GM18505 (cell line): ENCODE data around the gene LINGO3.
"Not testable (repeated sequence)": the region's sequence is repeated elsewhere in the genome, so short reads cannot be mapped to it uniquely, and the experiment has no call there.

Experiments used
- ATAC-seq: cut with Tn5 transposase; IDR thresholded peaks from one replicate; pipeline ENCODE4 v1.9.1; 2021; ENCODE audit not compliant: unreplicated experiment
- POLR2A ChIP-seq: IDR thresholded peaks from 4 replicates; pipeline ENCODE4 v1.6.1; 2011; ENCODE audit warnings: borderline replicate concordance; ENCODE audit not compliant: insufficient read depth, insufficient read length; ENCODE audit errors: extremely low read depth

LINGO3 gene

GRCh38 chr19:2308114-2308556, at the start of gene LINGO3:
Gene LINGO3, minus strand, starts transcription at chr19:2308154. Its CDS starts 16,378 bp downstream, at chr19:2291776.
- no peak for ATAC-seq

GRCh38 chr19:2356036-2356646, 48.2 kb upstream of the LINGO3 start:
- no peak for ATAC-seq

More at GRCh38 chr19:2308114-2308556, at the start of gene LINGO3:
- TF ChIP-seq POLR2A = no peak

GRCh38 chr19:2355168-2356035, 47.4 kb upstream of the LINGO3 start:
- ATAC-seq = no peak
- TF ChIP-seq POLR2A = no peak

More at GRCh38 chr19:2356036-2356646, 48.2 kb upstream of the LINGO3 start:
- no peak for TF ChIP-seq POLR2A

- TF ChIP-seq POLR2A = no peak
- no peak for ATAC-seq
These were observed 46.7 kb upstream of the LINGO3 start for GRCh38 chr19:2354670-2355069.

- no peak for ATAC-seq
- TF ChIP-seq POLR2A = no peak
These were observed 46.1 kb upstream of the LINGO3 start for GRCh38 chr19:2353887-2354592.

GRCh38 chr19:2353159-2353886, 45.4 kb upstream of the LINGO3 start:
- ATAC-seq = no peak
- no peak for TF ChIP-seq POLR2A

- ATAC-seq = no peak
- no peak for TF ChIP-seq POLR2A
These were observed 44.2 kb upstream of the LINGO3 start for GRCh38 chr19:2352121-2352520.

GRCh38 chr19:2351591-2351990, 43.6 kb upstream of the LINGO3 start:
- TF ChIP-seq POLR2A = no peak
- no peak for ATAC-seq

GRCh38 chr19:2350656-2351055, 42.7 kb upstream of the LINGO3 start:
- ATAC-seq = no peak
- no peak for TF ChIP-seq POLR2A

- not testable (repeated sequence) for ATAC-seq
These were observed 41.9 kb upstream of the LINGO3 start for GRCh38 chr19:2349818-2350217.

- ATAC-seq = no peak
- no peak for TF ChIP-seq POLR2A
These were observed 38.1 kb upstream of the LINGO3 start for GRCh38 chr19:2345794-2346663.

GRCh38 chr19:2345076-2345475, 37.1 kb upstream of the LINGO3 start:
- no peak for TF ChIP-seq POLR2A
- no peak for ATAC-seq

- ATAC-seq = no peak
- no peak for TF ChIP-seq POLR2A
These were observed 36.5 kb upstream of the LINGO3 start for GRCh38 chr19:2344381-2344870.
